GM19455 (cell line): Measurements from ENCODE around the gene C15orf39.
"Not testable (repeated sequence)": the region's sequence is repeated elsewhere in the genome, so short reads cannot be mapped to it uniquely, and the experiment has no call there.

Experiments used
- ATAC-seq: cut with Tn5 transposase; IDR thresholded peaks from one replicate; pipeline ENCODE4 v1.9.1; 2021; ENCODE audit not compliant: unreplicated experiment

Gene C15orf39

DNA sequence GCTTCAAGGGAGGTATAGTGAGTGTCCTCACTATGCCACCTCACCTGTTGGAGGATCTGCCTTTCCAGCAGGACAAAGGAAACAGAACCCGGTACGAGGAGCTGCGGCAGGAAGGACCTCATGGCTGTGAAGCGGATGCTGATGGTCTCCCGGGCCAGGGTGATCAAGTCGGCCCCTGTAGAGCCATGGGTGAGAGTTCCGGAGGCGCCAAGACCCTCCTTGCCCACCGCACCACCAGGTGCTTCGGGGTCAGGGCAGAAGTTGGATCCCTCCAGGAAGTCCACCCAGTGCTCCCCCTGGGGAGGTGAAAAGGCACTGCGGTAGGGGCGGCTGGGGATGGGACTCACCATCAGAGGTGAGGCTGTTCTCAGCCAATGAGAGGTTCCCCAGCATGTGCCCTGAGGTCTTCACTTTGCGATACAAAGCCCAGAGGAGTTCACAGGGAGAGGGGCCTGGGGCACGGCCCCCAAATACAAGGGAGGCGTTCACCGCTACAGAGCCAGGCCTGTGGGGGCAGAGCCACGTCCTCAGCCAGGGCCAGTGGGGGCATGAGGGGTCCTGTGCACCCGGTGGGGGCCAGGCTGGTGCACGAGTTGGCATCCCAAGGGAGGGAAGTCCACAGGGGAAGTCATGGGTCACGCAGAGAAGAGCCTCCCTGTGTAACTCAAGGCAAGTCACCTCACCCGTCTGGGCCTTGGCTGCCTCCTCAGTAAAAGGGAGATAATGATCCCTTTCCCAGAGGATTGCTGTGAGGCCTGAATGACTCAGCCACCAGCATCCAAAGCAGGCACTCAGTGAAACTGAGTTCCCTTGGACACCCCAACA is 27.7 kb downstream of the C15orf39 start:
- no peak for ATAC-seq

DNA sequence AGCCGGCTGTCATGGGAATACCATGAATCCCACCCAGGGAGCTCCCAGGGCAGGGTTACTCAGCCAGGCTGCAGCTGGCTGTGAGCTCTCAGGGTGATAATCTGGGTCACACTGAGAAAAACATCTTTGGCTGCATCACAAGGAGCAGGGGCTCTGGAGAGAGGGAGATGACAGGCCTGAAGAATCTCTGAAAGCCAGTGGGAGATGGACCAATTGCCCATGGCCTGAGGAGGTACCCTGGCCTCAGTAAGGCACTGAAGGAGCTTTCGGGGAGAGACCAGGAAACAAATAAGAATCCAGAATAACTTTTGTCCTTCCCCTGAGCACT is 28.3 kb downstream of the C15orf39 start:
- no peak for ATAC-seq

DNA sequence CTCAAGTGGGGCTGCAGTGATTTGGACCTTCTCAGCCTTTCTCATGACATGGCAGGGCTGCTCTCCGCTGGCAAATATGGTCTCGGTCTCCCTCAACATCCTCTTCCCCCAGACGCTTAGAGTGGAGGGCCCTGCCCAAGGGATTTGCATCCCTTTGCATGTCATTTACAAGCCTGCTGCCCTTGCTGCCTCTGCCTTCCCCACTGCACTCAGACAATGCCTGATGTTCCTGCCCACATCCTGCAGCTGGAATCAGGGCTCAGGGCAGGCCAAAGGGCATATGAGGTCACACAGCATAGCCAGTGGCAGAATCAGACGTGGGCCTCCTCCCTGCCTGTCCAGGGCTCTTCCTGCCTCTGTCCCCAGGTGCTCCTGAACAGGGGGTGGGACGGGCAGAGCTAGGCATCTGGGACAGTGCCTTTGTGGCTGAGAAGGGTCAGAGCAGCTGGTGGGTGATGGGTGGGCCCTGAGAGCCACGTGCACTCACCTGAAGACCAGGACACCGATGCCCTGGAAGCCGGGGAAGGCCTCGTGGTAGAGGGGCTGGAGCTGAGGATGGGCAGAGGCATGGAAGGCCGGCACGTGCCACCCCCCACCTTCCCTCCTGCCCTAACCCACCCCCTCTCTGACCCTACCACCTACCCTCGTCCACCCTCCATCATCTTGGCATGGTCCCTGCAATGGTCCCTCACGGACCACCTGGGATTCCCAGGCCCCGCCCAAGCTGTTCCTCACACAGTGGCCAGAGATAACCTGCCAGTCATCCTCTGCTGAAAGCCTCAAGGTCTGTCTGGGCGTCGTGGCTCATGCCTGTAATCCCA is 29.1 kb downstream of the C15orf39 start:
- no peak for ATAC-seq

DNA sequence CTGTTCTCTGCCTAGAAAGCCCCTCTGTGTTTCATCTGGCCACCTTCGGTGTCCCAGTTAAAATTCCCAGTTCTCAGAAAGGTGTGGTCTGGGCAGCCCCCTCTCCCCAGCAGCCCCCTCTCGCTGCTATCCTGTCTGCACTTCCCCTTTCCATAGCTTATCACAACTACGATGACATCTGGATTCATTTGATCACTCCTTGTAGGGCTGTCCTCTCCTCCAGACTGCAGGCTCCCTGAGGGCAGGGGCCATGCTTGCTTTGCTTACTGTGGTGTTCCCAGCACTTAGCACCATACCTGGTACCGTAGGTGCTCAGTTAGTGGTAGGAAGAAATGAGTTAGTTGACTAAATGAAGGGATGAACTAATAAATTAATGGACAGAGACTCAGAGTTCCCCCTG is 30.2 kb downstream of the C15orf39 start:
- no peak for ATAC-seq

DNA sequence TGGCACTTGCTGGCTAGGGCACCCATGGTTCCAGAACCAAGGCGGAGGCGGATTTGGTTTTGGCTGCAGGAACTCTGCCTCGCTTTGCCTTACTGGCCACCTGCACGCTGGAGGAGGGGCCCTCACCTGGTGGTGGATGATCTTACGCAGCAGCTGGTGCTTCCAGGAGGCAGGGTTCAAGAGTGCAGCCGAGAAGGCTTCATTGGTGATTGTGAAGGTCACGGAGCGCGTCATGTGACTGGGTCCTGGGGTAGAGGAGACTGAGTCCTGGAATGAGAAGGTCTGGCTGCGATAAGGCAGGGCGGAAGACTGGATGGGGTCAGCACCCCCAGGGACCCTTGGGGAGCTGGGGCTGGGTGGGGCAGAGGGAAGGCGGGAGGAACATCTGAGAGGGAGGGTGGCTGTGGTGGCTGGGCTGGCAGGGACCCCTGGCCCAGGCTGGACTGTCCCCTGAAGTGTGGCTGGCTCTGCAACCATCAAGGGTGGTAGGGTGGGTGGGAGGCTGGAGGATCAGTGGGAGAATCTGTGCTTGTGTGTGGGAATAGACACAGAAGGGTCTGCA is 30.7 kb downstream of the C15orf39 start:
- no peak for ATAC-seq

DNA sequence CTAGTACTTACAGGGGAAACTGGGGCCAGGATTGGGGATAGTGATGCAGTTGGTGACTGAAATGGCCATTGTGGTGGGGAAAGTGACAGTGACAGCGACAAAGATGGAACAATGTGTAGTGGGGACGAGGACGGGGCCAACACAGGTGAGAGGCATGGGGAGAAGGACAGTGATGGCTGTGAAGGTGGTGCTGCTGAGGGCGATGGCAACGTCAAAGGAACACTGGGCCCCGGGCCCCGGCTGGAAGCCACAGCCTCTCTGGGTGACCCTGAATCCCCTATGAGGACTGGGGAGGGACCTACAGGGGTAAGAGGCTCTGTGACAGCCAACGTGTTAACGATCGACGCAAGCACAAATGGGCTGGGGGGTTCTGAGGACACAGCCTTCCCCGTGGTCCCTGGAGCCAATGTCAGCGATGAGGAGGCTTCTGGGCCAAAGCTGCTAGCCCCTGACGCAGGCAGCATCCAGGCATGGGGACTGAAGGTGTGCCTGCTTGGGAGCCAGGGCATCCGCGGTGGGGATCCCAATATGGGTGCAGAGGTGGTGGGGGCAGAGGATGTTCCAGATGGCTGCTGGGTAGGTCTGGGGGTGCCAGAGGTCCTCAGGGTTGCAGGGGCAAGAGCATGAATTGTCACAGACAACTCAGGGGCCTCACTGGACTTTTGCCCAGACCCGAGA is 31.3 kb downstream of the C15orf39 start:
- ATAC-seq = no peak

DNA sequence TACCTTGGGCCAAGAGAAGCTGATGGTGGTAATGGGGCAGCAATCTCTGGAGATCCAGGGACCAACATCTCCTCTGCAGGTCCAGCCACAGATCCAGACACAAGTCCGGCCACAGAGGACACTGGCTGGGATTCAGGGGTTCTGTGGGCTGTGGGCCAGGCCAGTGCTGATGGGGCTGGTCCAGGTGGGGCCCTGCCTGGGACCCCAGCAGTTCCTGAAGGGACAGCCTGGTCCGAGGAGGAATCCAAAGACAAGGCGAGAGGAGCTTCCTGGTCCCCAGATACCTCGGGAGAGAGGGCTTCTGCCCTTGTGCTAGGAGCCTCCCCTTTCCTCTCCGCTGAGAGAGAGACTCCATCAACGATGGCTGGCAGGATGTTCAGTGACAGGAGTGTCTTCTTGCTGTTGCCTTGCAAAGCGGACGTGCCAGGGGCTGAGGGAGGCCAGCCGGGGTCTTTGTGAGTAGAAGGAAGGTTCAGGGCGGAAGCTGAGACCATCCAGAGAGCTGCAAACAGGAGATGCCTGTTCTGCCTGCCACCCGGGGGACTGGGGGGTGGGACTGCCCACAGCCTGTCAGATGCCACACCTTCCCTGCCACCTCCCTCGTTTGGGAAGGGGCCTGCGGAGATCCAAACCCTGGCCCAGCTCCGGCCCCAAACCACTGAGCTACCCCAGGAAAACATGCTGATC is 32.0 kb downstream of the C15orf39 start:
- no peak for ATAC-seq

DNA sequence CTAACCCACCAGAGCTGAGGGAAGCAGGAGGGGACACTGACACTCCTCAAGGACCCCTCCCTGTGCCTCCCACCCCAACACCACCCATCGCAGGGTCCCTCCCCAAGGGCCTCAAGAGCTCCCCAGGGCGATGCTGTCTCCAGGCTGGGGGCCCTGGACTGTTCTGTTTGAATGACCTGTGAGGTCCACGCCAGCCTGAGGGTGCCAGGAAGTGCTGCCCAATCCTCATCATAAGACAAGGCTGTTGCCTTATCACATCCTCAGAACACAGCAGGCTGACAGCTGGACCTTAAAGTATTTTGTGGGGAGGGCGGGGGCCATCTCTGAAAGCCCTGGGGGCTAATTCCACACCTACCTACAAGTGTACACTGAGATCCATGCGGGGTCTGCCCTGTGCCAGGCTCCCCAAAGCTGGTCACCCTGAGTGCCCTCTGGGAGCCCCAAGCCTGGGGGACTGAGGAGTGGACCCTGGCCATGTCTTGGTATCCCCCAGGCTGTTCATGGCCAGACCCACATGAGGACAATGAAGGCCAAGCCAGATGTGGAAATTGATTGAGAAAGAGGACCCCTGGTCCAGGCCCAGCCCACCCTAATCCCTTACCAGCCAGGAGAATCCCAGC is 32.6 kb downstream of the C15orf39 start:
- no peak for ATAC-seq

DNA sequence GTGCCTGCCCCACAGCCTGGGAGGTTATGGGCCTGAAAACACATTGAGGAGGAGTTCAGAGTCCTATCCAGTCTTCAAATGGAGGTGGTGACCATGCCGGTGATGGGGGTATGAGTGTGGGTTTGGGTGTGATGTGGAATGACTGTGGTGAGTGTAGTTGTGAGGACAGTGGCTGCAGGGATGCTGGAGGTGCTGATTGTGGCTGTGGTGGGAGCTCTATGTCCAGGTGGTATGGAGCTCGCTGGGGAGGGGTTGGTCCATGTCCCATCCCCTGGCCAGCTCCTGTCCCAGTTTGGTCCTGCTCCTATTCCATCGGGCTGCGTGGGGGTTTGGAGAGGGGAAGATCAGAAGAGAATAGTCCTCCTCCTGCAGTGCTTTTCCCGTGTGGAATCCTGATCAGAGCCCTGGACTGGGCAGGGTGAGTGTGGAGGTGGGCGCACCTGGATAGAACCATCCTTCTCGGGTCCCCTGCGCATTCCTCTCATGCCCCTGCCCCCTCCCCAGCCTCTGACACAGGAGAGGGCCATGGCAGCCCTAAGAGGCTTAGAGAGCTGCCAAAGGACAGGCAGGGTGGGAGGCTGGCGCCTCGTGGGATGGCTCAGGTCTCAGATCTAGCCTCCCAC is 33.5 kb downstream of the C15orf39 start:
- ATAC-seq = no peak

DNA sequence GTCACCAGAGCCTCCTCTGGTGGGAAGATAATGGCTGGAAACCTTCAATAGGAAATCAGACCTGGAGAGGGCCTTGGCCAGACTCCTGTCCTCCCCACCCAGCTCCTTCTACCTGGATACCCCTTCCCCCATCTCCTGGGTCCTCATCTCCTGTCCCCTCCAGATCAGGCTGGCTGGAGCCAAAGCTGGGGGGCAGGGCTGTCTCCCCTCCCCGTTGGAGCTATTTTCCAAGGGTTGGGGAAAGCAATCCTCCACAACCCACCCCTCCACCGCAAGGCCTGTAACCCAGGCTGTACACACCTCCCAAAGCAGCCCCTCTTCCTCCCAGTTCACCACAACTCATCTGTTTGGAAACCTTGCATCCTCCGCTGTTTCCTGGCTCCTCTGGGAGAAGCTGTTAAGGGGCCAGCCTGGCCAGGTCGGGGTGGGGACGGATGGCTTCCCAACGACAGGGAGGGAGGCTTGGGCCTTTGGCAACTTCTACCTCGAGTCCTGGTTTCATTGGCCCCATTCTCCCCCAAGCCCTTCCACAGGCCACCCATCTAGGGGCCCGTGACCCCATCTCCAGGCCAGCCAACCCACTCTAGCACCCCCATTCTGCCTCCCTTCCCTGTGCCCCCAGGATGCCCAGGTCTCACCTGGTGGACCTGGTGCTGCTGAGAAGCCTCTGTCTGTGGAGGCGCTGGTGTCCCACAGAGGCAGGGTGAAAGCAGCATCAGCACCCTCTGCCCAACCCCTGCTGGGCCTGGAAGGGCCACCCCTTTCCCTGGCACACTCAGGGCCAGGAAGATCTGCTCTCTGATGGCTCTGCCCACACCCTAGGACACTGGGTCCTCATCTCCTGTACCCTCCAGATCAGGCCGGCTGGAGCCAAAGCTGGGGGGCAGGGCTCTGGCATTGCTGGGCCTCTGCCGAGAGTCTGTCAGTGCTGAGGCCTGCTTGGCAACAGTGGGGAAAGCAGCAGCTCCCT is 34.4 kb downstream of the C15orf39 start:
- no peak for ATAC-seq

DNA sequence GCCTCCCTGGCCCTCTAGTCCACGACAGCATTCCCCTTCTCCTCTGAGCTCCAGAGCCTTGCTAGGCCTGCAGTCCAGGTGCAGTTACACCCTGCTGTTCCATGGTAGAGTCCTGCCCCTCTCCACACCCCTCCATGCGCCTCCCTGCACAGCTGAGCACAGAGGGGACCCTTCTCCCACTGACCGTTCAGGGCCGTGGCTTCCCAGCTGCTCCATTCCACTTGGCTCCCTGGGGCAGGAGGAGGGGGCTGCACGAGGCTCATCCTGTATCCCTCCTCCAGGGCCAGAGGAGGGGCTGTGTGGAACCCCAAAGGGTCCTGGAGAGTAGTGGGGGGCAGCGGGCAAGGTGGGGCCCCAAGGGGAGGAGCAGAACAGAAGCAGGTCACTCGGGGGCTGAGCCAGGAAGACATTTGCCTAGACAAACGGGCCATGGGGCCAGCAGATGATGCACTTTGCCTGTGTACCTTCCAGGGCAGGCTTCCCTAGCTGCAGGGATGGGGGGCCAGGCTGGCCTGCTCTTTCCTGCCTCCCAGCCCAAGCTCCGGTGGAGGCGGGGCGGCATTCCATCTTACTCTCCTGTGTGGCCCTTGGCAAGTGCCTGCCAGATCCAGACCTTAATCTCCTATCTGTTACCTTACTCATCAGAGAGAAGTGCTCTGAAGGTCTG is 35.8 kb downstream of the C15orf39 start:
- ATAC-seq = no peak

DNA sequence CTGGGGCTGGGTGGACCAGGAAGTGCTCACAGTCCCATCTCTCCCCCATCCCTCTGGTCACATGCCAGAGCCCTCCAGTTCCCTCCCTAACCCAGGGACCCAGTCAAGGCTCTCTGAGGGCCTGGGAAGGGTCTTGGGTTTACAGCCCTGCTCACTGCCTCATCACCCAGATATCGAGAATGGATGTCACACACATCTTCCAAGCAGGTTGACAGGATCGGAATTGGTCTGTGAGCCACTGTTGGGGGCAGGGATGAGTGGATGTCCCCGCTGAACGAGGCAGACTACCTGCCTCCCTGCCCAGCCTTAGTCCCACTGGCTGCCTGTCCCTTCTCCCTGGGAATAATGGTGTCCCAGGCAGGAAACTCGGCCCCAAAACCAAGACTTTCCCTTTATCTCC is 36.5 kb downstream of the C15orf39 start:
- ATAC-seq = no peak

DNA sequence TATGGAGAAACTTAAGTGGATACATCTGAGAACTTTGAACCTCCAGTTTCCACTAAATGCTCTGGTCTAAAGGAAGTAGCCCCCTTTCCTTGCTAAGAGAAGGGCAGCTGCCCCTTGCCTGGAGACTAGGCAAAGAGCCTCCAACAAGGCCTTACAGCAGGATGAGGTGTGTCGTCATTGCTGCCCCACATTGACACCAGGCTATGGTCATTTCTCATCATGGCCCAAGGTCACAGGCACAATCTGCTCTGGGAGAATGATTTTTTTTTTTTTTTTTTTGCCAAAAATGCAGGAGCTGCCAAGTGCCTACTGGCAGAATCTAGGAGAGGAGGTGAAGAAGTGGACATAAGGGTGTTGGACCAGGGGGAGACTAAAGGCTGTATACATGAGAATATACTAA is 44.1 kb downstream of the C15orf39 start:
- not testable (repeated sequence) for ATAC-seq

DNA sequence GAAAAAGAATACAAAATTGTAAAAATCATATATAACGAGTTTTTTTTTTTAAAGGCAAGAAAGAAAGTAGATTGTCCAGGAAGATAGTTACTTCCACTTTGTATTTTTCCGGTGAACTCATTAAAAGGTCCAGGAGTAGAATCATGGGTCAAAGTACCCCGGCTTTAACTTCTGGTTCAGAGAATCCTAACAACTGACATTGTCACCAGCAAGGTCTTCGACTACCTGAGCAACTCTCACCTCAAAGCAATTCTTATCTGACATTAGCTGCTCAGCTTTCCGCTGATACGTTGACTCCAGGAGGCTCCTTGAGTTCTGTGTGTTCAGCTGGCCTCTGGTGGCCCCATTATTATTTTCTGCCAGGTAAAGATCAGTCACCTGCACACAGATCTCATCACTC is 47.3 kb downstream of the C15orf39 start:
- not testable (repeated sequence) for ATAC-seq

DNA sequence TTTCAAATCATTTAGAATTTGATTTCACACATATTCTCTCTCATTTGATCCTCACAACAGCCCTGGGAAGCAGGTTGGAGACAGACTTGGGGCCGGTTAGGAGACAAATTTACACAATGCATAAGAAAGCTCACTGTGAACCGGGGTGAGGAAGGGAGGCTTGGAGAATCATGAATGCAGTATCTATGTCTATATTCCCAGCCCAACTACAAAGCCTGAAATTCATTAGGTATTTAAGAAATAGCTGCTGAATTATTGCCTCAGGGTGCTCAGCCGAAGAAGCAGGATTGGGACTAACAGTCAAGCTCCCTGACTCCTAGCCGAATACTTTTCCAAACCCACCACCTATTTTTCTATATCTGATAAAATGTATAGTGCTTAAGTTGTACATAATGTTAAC is 48.0 kb downstream of the C15orf39 start:
- no peak for ATAC-seq

DNA sequence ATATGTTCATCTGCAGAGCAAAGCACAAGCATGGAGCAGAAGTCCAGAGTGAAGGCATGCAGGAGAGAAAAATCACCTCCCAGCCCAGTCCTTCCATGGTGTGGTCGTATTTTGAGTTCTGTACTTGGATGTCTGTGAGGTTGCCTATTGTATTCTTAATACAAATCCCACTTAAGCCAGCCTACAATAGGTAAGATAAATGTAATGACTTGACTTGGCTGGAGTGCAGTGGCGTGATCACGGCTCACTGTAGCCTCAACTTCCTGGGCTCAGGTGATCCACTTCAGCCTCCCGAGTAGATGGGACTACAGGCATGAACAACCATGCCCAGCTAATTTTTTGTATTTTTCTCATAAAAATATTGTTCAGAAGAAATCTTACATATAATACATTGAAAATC is 49.7 kb downstream of the C15orf39 start:
- ATAC-seq = not testable (repeated sequence)

DNA sequence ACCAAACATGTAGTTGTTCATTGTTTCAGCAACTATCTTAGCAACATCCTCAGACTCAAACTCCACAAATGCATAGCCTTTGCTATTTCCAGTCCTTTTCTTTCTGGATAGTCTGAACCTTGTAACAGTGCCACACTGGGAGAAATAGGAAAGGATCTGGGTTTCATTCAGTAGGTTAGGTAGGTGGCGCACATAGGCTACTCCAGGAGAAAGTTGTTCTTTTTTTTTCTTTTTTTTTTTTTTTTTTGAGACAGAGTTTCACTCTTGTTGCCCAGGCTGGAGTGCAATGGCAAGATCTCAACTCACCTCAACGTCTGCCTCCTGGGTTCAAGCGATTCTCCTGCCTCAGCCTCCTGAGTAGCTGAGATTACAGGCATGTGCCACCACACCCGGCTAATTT is 50.6 kb downstream of the C15orf39 start:
- not testable (repeated sequence) for ATAC-seq

DNA sequence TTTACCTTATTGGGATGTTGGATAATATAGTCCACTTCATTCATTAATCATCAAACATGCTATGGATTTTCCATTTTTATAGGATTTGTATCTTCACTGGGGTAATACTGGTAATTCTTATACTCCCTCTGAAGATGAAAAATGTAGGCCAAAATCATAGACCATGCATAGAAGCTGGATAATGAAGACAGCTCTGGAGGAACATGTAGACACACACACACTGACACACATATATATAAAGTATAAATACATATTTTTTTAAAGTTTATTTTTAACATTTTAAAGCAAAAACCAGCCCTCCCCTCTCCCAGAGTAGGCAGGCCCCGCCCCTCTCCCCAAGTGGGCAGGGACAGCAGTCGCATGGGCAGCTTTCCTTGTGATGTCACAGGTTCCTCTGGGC is 56.4 kb downstream of the C15orf39 start, which contains the start of gene GOLGA6C:
Gene GOLGA6C, plus strand, starts transcription at position 301 of the 400 bp plus-strand sequence. CDS start 265 bp downstream, outside the sequence.
- not testable (repeated sequence) for ATAC-seq
